IMR-90 (cell line): ENCODE data around the gene RAET1E. TPM values are rescaled to one million over a fixed set of nuclear protein-coding genes. Genes with fewer than 3 reads are reported as not detected.

Experiments
- ATAC-seq: fragments of 200-7000 bp; cut with Tn5 transposase; 2 replicates; pipeline ENCODE4 v1.9.1; 2020; ENCODE audit warnings: low read depth, mild to moderate bottlenecking, moderate library complexity
- BruUV-seq: library from RNA; stranded (reverse); fragments of 400-500 nt; replicated peaks from 2 replicates; lab custom pipeline; 2021; lab: Mats Ljungman, UMichigan
- CTCF ChIA-PET: fragments of 300-600 bp; formaldehyde crosslinking; extraction: SDS; loops from one replicate; lab custom pipeline; 2021; ENCODE audit warnings: antibody characterized with exemption; lab: Yijun Ruan, JAX
- POLR2A ChIA-PET: fragments of 300-600 bp; sonication (Branson Sonifier 250); formaldehyde crosslinking; loops from one replicate; lab custom pipeline; 2022; ENCODE audit warnings: antibody characterized with exemption; ENCODE audit not compliant: unreplicated experiment; lab: Charles Lee
- DNase-seq: peaks from one replicate; pipeline ENCODE4 v3.0.0; 2013
- H2AFZ ChIP-seq: replicated peaks from 2 replicates; pipeline ENCODE3; 2013; ENCODE audit warnings: low read length, mild to moderate bottlenecking; ENCODE audit not compliant: poor library complexity
- H2AK5ac ChIP-seq: 2 replicates; pipeline ENCODE4 v1.6.1; 2013; ENCODE audit warnings: low read depth, low read length, inconsistent platforms
- H2AK9ac ChIP-seq: replicated peaks from 2 replicates; pipeline ENCODE3; 2013; ENCODE audit warnings: mild to moderate bottlenecking, low read depth, low read length, moderate library complexity; ENCODE audit not compliant: poor library complexity
- H2BK120ac ChIP-seq: 2 replicates; pipeline ENCODE4 v1.6.1; 2013; ENCODE audit warnings: low read depth, low read length, inconsistent platforms
- H2BK15ac ChIP-seq: 3 replicates; pipeline ENCODE4 v1.6.1; 2013; ENCODE audit warnings: low read depth, low read length, inconsistent platforms
- H2BK20ac ChIP-seq: 2 replicates; pipeline ENCODE4 v1.6.1; 2013; ENCODE audit warnings: low read depth, mild to moderate bottlenecking, inconsistent platforms, low read length, moderate library complexity
- H2BK5ac ChIP-seq: 2 replicates; pipeline ENCODE4 v1.6.1; 2013; ENCODE audit warnings: mild to moderate bottlenecking, low read depth, low read length, inconsistent platforms; ENCODE audit not compliant: poor library complexity, severe bottlenecking
- H3K14ac ChIP-seq: replicated peaks from 2 replicates; pipeline ENCODE4 v1.6.1; 2013; ENCODE audit warnings: low read depth, low read length, inconsistent platforms
- H3K18ac ChIP-seq: 2 replicates; pipeline ENCODE4 v1.6.1; 2013; ENCODE audit warnings: low read depth, low read length, control low read depth
- H3K23ac ChIP-seq: 2 replicates; pipeline ENCODE4 v1.6.1; 2013; ENCODE audit warnings: low read depth, low read length, inconsistent platforms
- H3K27ac ChIP-seq: 2 replicates; pipeline ENCODE4 v1.5.1; 2013; ENCODE audit warnings: mild to moderate bottlenecking, control low read depth, low read length; ENCODE audit not compliant: insufficient read depth
- H3K27me3 ChIP-seq: 2 replicates; pipeline ENCODE4 v1.6.1; 2013; ENCODE audit warnings: low read length; ENCODE audit not compliant: control insufficient read depth, insufficient read depth
- H3K36me3 ChIP-seq: 2 replicates; pipeline ENCODE4 v1.6.1; 2013; ENCODE audit warnings: low read length, mixed read lengths; ENCODE audit not compliant: control insufficient read depth, insufficient read depth
- H3K4ac ChIP-seq: 2 replicates; pipeline ENCODE4 v1.6.1; 2013; ENCODE audit warnings: low read depth, low read length, inconsistent platforms
- H3K4me1 ChIP-seq: 2 replicates; pipeline ENCODE4 v1.6.1; 2013; ENCODE audit warnings: low read length, mixed read lengths; ENCODE audit not compliant: control insufficient read depth, insufficient read depth
- H3K4me2 ChIP-seq: 2 replicates; pipeline ENCODE4 v1.6.1; 2013; ENCODE audit warnings: low read depth, mild to moderate bottlenecking, control low read depth, low read length, moderate library complexity
- H3K4me3 ChIP-seq: 2 replicates; pipeline ENCODE4 v1.5.1; 2013; ENCODE audit warnings: low read depth, mild to moderate bottlenecking, control low read depth, low read length, moderate library complexity; ENCODE audit not compliant: insufficient read depth
- H3K56ac ChIP-seq: 2 replicates; pipeline ENCODE4 v1.6.1; 2013; ENCODE audit warnings: low read length, inconsistent platforms; ENCODE audit not compliant: insufficient read depth; ENCODE audit errors: extremely low read depth
- H3K79me1 ChIP-seq, 2 experiments: 2 replicates each; pipeline ENCODE4 v1.6.1; 2013; ENCODE audit warnings: low read length in 2 of 2, inconsistent platforms in 1 of 2, low read depth in 1 of 2
- H3K9ac ChIP-seq: 2 replicates; pipeline ENCODE4 v1.6.1; 2013; ENCODE audit warnings: low read depth, low read length, control low read depth
- H3K9me1 ChIP-seq: 2 replicates; pipeline ENCODE4 v1.6.1; 2013; ENCODE audit warnings: low read length, inconsistent platforms; ENCODE audit not compliant: insufficient read depth
- H3K9me3 ChIP-seq: 2 replicates; pipeline ENCODE4 v1.6.1; 2013; ENCODE audit warnings: low read length; ENCODE audit not compliant: control insufficient read depth, insufficient read depth
- H4K20me1 ChIP-seq: 2 replicates; pipeline ENCODE4 v1.6.1; 2013; ENCODE audit warnings: low read length, inconsistent platforms; ENCODE audit not compliant: insufficient read depth
- H4K5ac ChIP-seq: 2 replicates; pipeline ENCODE4 v1.6.1; 2013; ENCODE audit warnings: mild to moderate bottlenecking, low read depth, low read length, control low read depth
- H4K8ac ChIP-seq, 2 experiments: 2 replicates each; pipeline ENCODE4 v1.6.1; 2013; ENCODE audit warnings: low read depth in 2 of 2, low read length in 2 of 2, control low read depth in 1 of 2, inconsistent platforms in 1 of 2
- H4K91ac ChIP-seq: 2 replicates; pipeline ENCODE4 v1.6.1; 2013; ENCODE audit warnings: low read depth, low read length, inconsistent platforms; ENCODE audit not compliant: insufficient read depth
- FOS ChIP-seq: fragments of 150-350 bp; IDR thresholded peaks from 2 replicates; pipeline ENCODE4 v1.6.1; 2016; ENCODE audit warnings: low read depth, low read length
- MAFK ChIP-seq: IDR thresholded peaks from 2 replicates; pipeline ENCODE4 v1.6.1; 2012; ENCODE audit warnings: low read depth, low read length, improper control_type of control experiment
- NFE2L2 ChIP-seq: fragments of 150-350 bp; IDR thresholded peaks from 2 replicates; pipeline ENCODE4 v1.6.1; 2016; ENCODE audit warnings: low read depth, mild to moderate bottlenecking, low read length
- POLR2A ChIP-seq: IDR thresholded peaks from 2 replicates; pipeline ENCODE4 v1.6.1; 2012; ENCODE audit warnings: mild to moderate bottlenecking, low read depth, low read length
- RAD21 ChIP-seq: IDR thresholded peaks from 2 replicates; pipeline ENCODE4 v1.6.1; 2012; ENCODE audit warnings: low read length, improper control_type of control experiment
- WGBS, 2 experiments: methylation state at CpG; one replicate each; pipeline versions ENCODE4 v1.1.5 to v1.1.7; 2013; ENCODE audit warnings: missing lambda C conversion rate in 2 of 2; ENCODE audit not compliant: insufficient read length in 1 of 2; ENCODE audit errors: extremely low coverage in 2 of 2; 5-methylcytosine and 5-hydroxymethylcytosine counted together
- dilution Hi-C: fragments of 300-500 bp; cut with HindIII; formaldehyde crosslinking; loops from one replicate; pipeline ENCODE4 v1.14.3; 2018; ENCODE audit warnings: low sequenced_read_pairs; ENCODE audit not compliant: unreplicated experiment
- in situ Hi-C: fragments of 300-500 bp; cut with MboI; formaldehyde crosslinking; loops from 3 replicates; pipeline ENCODE4 v1.14.3; 2019; ENCODE audit warnings: low sequenced_read_pairs, inconsistent platforms, mixed read lengths
- intact Hi-C: fragments of 100-400 bp; cut with micrococcal nuclease; formaldehyde crosslinking; loops from 2 replicates; pipeline ENCODE4 v1.10.0; 2022
- polyA plus RNA-seq, 3 experiments: library from polyadenylated mRNA; depleted of rRNA; stranded (reverse); fragments of >200 nt; gene quantifications; 2 replicates each; pipeline ENCODE4 v1.2.3, GENCODE V29; 2012; ENCODE audit warnings: low replicate concordance in 1 of 3
- total RNA-seq: library from RNA; depleted of rRNA; stranded (reverse); fragments of >200 nt; gene quantifications from 2 replicates; pipeline ENCODE4 v1.2.3, GENCODE V29; 2012

RAET1E gene
- total and polyA plus RNA-seq, 2 of the 4 experiments (the other 2 are of a cell fraction), result not detected

- Histone ChIP-seq H3K4ac (no peak overlapping the region), H3K4me3 (no peak overlapping the region), H3K79me1 (no peaks in the 10 kb centered on the region; a peak in 1 of 4 replicates), H3K23ac (no peak overlapping the region), H2BK15ac (no peak overlapping the region), H2BK20ac (no peak overlapping the region), H3K27me3 (peaks cover 7% of the 10 kb centered on the region), H3K9ac (no peak overlapping the region), H3K4me2 (no peak overlapping the region), H2AK9ac (no peak overlapping the region), H2AFZ (no peak overlapping the region), H2AK5ac (no peak overlapping the region), H3K36me3 (no peaks in the 10 kb centered on the region), H3K56ac (no peak overlapping the region), H4K20me1 (no peaks in the 10 kb centered on the region), H3K27ac (no peak overlapping the region), H2BK5ac (no peak overlapping the region), H4K5ac (no peak overlapping the region), H4K8ac (no peak overlapping the region), H3K18ac (no peak overlapping the region), H4K91ac (no peak overlapping the region), H3K4me1 (no peaks in the 10 kb centered on the region), H3K9me3 (no peaks in the 10 kb centered on the region), H2BK120ac (no peak overlapping the region), H3K9me1 (peaks cover 4% of the 10 kb centered on the region; the same call in 1 of the 2 replicates), H3K14ac (no peak overlapping the region)
- intact Hi-C loops (no loop called here), dilution Hi-C loops (no loop called here), in situ Hi-C loops (no loop called here)
- POLR2A ChIA-PET, result no interaction called here
- no peak for TF ChIP-seq POLR2A
- TF ChIP-seq MAFK, result no peak
- TF ChIP-seq NFE2L2, result no peak
- no peak for TF ChIP-seq RAD21
- no peak for TF ChIP-seq FOS
- BruUV-seq, result no TSS peak
- CTCF ChIA-PET, result no interaction called here
- ATAC-seq (no peak), DNase-seq (no peak)
- 83% methylated on average over 1 of the region's 2 CpGs; no CpG with 5 or more reads in 1 of the 2 experiments for WGBS, 2 experiments
These were observed 19.8 kb upstream of the RAET1E start for GRCh38 chr6:149917679-149918078.
